Fibroblast of skin of back (primary cell): Measurements from ENCODE around the gene ADARB1.

Source experiments
- DNase-seq: peaks from one replicate; pipeline ENCODE4 v3.0.0-alpha.2; 2013

Gene ADARB1

DNA sequence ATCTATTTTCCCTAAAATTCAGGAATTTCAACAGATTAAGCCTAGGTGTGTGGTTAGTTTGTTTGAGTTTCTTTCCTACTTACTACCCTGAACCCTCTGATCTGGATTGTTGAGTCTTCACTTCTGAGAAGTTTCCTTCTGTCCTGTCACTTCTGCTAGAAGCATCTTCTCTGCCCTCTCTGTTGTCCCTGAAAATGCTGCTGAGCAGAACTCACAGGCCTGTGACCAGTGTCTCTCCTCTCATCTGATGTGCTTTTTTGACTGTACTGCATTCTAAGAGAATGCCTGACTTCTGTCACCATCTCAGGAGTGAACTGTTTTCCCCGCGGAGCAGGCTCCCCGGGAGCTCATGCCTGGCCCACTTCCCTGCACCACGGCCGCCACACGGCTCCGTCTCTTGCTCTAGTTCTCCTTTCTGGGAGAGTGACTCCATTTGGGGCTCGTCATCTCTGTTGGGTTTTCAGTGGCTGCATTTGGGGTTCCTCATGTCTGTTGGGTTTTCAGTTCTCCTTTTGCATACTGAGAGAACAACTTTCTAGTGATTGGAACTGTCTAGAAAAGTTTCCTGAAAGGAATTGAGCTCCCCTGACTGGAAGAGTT is 135.4 kb downstream of the ADARB1 start:
- DNase-seq: no peak

- DNase-seq: no peak
These were observed 136.1 kb downstream of the ADARB1 start for GRCh38 chr21:45210461-45210983.

DNA sequence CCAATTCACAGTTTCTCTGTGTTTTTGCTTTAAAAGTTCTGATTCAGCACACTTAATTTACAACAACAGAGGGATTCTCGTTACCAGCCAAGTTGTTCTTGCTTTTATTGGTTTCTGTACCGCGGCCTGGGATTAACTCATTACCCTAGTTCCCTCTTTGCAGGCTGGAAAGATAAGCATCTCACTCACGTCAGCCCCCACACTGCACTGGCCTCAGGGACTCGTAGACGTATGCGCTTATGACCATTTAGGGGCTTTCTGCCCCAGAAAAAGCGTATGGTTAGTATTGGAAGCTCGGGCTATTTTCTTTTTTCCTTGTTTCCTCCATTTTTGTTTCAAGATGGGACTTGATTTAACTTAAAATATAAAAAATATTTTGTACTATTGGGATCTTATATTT is 137.3 kb downstream of the ADARB1 start:
- DNase-seq: no peak

DNA sequence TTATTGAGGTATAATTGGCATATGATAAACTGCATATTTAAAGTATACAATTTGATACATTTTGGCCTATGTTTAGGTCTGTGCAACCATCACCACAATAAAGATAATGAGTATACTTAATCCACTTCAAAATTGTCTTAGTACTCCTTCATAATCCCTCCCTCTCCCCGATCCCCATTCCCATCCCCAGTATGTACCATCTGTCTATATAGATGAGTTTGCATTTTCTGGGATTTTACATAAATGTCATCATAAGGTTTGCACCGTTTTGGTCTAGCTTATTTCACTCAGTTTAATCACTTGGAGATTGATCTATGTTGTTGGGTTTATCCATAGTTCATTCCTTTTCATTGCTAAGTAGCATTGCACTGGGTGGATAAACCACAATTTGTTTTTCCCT is 139.0 kb downstream of the ADARB1 start:
- DNase-seq: no peak

DNA sequence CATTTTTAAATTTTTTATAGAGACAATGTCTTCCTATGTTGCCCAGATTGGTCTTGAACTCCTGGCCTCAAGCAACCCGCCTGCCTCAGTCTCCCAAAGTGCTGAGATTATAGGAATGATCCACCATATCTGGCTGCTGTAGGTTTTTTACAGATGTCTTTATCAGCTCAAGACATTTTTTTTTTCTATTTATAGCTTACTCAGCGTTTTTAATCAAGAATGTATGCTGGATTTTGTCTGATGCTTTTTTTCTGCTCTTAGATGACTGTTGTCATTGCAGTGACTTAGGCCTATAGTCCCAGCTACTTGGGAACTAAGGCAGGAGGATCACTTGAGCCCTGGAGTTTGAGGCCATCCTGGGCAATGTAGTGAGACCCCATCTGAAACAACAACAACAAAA is 140.8 kb downstream of the ADARB1 start:
- no peak for DNase-seq

GRCh38 chr21:45217010-45217409 is 142.6 kb downstream of the ADARB1 start:
- no peak for DNase-seq

DNA sequence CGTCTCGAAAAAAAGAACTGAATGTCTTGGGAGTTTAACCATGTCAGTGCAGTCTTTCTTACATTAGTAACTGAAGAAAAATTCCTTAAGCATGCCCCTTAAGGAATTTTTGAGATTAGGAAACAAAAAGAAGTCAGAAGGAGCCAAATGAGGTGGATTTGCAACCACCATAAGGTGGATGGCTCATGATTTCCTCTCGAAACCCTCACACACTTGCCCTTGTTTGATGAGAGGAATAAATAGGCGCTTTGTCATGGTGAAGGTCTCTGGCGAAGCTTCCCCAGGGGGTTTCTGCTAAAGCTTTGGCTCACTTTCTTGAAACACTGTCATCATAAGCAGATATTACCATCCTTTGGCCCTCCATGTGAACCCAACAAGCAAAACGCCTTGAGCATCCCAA is 145.1 kb downstream of the ADARB1 start:
- DNase-seq: peak; percentile 40

- no peak for DNase-seq
These were observed 145.7 kb downstream of the ADARB1 start for GRCh38 chr21:45220071-45220481.

DNA sequence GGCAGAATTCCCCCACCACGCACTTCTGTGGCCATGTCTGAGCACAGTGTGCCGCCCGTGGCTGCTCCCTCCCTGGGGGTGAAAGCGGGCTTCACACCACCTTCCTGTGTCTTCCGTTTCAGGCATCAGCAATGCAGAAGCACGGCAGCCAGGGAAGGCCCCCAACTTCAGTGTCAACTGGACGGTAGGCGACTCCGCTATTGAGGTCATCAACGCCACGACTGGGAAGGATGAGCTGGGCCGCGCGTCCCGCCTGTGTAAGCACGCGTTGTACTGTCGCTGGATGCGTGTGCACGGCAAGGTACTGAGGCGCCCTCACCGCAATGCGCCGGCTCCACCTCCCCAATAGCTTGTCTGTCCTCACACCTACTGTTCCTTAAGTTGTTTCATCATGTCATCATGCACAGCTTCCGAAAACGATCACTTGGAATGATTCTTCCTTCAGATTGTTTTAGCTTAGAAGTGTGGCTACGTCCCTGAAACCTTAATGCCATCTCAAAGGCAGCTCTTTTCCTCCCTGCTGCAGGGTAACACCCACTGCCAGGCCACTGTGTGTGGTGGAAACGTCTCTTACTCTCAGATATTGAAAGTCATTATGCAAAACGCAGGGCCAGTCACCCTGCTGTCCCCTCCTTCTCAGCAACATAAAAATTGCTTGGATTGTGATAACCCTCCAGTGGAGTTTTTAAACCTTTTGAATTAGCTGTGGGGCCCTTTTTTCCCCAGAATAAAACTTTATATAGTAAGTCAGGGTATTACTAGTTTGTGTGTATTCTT is 146.5 kb downstream of the ADARB1 start:
- DNase-seq: no peak

GRCh38 chr21:45222001-45222400 is 147.6 kb downstream of the ADARB1 start:
- no peak for DNase-seq

DNA sequence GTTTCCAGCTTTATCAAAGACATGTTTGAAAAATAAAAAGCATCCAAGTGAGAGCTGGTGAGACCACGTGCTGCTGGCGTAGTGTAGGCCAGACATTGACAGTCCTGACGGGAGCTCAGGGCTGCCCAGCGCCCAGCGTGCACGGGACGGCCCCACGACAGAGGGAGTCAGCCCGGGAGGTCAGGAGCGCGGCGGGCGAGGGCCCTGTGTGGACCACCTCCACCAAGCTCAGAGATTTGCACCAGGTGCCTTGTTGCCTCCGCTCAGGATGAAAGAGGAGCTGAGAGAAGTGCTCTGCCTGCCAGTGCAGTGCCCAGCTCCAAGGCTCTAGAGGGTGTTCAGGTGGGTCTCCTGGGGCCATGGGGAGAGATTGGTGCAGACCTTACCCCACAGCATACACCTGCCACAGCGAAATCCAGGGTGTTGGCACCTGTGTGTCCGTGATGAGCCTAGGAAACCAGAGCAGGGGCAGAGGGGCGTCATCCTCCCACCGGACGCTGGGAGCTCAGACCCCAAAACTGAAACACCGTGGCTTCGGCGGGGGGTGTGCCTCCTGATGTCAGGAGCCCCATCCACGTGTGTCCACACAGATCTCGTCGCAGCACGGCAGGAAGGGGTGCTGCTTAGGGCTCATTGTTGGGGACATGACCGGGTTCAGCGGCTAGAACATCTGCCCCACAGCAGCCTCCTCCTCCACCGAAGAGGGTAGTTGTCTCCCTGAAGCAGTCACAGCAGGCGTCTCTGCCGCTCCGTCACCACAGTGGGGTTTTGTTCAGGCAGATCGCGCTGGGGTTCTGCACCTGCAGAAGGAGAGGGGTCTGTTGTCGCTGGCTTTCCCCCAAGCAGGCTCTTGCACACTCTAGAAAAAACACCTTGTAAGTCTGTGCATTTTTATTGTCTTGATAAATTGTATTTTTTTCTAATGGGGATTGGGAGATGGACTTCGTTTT is 149.1 kb downstream of the ADARB1 start:
- no peak for DNase-seq

DNA sequence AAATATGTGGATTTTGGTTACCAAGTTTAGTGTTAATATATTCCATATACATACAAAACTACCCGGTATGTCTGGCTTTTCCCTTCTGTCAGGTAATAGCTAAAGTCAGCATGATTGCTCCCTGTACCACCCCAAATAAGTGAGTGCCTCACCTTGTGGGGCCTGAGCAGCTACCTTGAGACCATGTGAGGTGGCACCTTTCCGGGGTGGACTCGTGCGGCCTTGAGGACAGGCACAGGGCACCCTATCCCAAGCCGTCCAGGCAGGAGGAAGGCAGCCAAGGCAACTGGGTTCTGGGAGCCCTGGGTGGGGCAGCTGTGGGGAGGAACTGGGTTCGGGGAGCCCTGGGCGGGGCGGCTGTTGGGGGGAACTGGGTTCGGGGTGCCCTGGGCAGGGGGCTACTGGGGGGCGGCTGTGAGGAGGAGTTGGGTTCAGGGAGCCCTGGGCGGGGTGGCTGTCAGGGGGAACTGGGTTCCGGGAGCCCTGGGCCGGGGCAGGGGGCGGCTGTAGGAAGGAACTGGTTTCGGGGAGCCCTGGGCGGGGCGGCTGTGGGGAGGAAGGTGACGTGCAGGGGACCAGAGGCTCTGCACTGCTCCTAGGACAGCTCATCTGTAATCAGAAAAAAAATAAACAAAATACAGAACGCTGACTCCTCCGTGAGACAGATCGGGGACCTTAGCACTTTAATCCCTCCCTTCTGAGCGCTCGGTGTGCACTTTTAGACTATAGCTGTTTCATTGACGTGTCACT is 150.0 kb downstream of the ADARB1 start:
- DNase-seq: peak; percentile 21

GRCh38 chr21:45225041-45225740 is 150.8 kb downstream of the ADARB1 start:
- DNase-seq: no peak

- DNase-seq: no peak
These were observed 151.5 kb downstream of the ADARB1 start for GRCh38 chr21:45225741-45226327.

- peak; percentile 34 for DNase-seq
These were observed 152.4 kb downstream of the ADARB1 start for GRCh38 chr21:45226540-45227326.

DNA sequence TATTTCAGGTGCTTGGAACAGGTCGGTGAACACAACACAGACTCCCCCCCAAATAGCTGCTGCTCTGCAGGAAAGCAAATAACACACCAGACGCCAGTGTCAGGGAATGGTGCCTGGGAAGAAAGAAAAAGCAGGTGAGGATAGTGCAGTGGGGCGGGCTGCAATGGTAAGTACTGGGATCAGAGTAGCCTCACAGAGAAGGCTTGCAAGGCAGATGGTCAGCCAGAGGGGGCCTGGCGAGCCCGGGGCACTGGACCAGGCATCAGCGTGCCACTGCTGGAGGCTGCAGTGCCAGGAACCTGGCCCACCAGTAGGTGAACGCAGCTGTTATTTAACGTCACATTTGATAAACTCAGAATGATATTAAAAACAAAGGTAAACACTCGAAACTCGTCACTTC is 153.4 kb downstream of the ADARB1 start:
- no peak for DNase-seq

GRCh38 chr21:45228171-45228641 is 153.8 kb downstream of the ADARB1 start:
- peak; percentile 99 for DNase-seq

GRCh38 chr21:45228656-45229240 is 154.4 kb downstream of the ADARB1 start:
- DNase-seq: no peak

- no peak for DNase-seq
These were observed 157.3 kb downstream of the ADARB1 start for GRCh38 chr21:45231705-45232104.

DNA sequence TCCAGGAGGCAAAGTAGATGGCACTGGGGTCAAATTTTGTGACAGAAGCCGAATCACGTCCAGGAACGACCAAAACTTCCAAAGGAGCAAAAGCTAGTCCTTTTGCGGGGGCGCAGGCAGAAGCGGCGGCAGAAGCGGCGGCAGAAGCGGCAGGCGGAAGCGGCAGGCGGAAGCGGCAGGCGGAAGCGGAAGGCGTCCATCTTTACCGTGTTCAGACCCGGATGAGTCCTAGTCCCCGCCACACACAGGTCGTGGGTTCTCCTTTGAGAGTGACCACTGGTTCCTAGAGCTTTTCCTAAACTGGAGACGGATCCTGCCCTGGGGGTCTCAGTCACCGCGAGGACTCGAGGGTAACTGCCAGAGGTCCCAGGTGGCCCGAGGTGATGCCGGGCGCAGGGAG is 159.7 kb downstream of the ADARB1 start:
- no peak for DNase-seq
